RWPE2 (cell line): ENCODE measurements around the gene PDE4B.

Experiments
- ATAC-seq: fragments of 200-7000 bp; cut with Tn5 transposase; 3 replicates; pipeline ENCODE4 v1.9.1; 2021; ENCODE audit warnings: low read depth
- DNase-seq: peaks from one replicate; pipeline ENCODE4 v3.0.0-alpha.2; 2020; ENCODE audit warnings: low spot score
- H3K27ac ChIP-seq: fragments of 450-650 bp; 2 replicates; pipeline ENCODE4 v1.5.1; 2017; ENCODE audit warnings: mild to moderate bottlenecking; ENCODE audit not compliant: poor library complexity, severe bottlenecking
- H3K27me3 ChIP-seq: fragments of 250-450 bp; sonication (Bioruptor Pico); 2 replicates; pipeline ENCODE4 v1.5.1; 2021; ENCODE audit warnings: mild to moderate bottlenecking, moderate library complexity; ENCODE audit not compliant: insufficient read depth, poor library complexity, severe bottlenecking
- H3K36me3 ChIP-seq: fragments of 250-450 bp; sonication (Bioruptor Pico); 2 replicates; pipeline ENCODE4 v1.5.1; 2020; ENCODE audit warnings: low read depth, mild to moderate bottlenecking, moderate library complexity
- H3K4me1 ChIP-seq: fragments of 250-450 bp; sonication (Bioruptor Pico); 2 replicates; pipeline ENCODE4 v1.5.1; 2021; ENCODE audit warnings: mild to moderate bottlenecking, moderate library complexity; ENCODE audit not compliant: insufficient read depth, poor library complexity, severe bottlenecking
- H3K4me3 ChIP-seq: fragments of 250-450 bp; sonication (Bioruptor Pico); 2 replicates; pipeline ENCODE4 v1.5.1; 2021; ENCODE audit warnings: mild to moderate bottlenecking, moderate library complexity; ENCODE audit not compliant: severe bottlenecking
- H3K9me3 ChIP-seq: fragments of 250-450 bp; sonication (Bioruptor Pico); 2 replicates; pipeline ENCODE4 v1.5.1; 2021; ENCODE audit warnings: mild to moderate bottlenecking, moderate library complexity; ENCODE audit not compliant: severe bottlenecking
- TF ChIP-seq, protein P1 (sequence below): fragments of 450-650 bp; IDR thresholded peaks from one replicate; pipeline ENCODE4 v1.5.1; 2017; ENCODE audit warnings: mild to moderate bottlenecking, moderate library complexity; ENCODE audit not compliant: poor library complexity, severe bottlenecking

The PDE4B gene

DNA sequence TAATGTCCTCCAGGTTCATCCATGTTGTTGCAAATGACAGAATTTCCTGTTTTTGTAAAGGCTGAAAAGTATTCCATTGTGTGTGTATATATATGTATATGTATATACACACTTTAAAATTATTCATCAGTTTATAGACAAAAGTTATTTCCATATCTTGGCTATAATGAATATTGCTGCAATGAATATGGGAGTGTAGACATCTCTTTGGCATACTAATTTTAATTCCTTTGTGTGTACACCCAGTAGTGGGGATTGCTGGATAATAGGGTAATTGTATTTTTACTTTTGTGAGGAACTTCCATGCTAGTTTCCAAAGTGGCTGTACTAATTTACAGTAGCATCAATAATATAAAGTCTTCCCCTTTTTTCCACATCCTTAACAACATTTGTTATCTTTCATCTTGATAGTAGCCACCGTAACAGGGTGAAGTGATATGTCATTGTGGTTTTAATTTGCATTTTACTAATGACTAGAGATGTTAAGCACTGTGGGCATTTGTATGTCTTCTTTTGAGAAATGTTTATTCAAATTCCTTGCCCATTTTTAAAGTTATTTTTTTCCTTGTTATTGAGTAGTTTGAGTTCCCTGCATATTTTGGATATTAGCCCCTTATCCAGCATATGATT, 243.0 kb downstream of the PDE4B start:
- no peak overlapping the region for H3K4me3 ChIP-seq
- H3K9me3 ChIP-seq = no peaks in the 10 kb centered on the region
- ATAC-seq = no peak
- H3K4me1 ChIP-seq = no peaks in the 10 kb centered on the region
- H3K27ac ChIP-seq = no peak overlapping the region
- DNase-seq = no peak
- H3K36me3 ChIP-seq = no peaks in the 10 kb centered on the region
- TF ChIP-seq, protein P1, sequence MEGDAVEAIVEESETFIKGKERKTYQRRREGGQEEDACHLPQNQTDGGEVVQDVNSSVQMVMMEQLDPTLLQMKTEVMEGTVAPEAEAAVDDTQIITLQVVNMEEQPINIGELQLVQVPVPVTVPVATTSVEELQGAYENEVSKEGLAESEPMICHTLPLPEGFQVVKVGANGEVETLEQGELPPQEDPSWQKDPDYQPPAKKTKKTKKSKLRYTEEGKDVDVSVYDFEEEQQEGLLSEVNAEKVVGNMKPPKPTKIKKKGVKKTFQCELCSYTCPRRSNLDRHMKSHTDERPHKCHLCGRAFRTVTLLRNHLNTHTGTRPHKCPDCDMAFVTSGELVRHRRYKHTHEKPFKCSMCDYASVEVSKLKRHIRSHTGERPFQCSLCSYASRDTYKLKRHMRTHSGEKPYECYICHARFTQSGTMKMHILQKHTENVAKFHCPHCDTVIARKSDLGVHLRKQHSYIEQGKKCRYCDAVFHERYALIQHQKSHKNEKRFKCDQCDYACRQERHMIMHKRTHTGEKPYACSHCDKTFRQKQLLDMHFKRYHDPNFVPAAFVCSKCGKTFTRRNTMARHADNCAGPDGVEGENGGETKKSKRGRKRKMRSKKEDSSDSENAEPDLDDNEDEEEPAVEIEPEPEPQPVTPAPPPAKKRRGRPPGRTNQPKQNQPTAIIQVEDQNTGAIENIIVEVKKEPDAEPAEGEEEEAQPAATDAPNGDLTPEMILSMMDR = no peak
- H3K27me3 ChIP-seq = no peaks in the 10 kb centered on the region

DNA sequence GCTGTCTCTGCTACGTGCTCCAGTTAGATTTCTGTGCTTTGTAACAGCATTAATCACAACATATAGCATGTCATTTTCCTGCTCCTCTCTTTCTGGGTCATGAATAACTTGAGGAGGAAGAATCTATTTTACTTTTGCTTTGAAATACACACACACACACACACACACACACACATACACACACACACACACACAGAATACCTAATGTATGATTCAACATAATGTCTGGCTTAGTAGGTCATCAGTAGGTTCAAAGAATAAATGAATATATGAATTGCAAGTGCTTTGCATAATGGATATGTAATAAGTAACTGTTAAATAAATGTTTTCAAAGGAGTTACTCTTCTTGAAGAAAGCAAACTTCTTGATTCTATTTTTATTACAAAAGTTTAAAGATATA, 249.0 kb downstream of the PDE4B start:
- no peak for ATAC-seq
- Histone ChIP-seq H3K4me1 (no peaks in the 10 kb centered on the region), H3K9me3 (no peaks in the 10 kb centered on the region), H3K27me3 (peaks cover 4% of the 10 kb centered on the region), H3K27ac (no peak overlapping the region), H3K4me3 (no peak overlapping the region), H3K36me3 (no peaks in the 10 kb centered on the region)
- DNase-seq = no peak
- TF ChIP-seq, protein P1 = no peak

DNA sequence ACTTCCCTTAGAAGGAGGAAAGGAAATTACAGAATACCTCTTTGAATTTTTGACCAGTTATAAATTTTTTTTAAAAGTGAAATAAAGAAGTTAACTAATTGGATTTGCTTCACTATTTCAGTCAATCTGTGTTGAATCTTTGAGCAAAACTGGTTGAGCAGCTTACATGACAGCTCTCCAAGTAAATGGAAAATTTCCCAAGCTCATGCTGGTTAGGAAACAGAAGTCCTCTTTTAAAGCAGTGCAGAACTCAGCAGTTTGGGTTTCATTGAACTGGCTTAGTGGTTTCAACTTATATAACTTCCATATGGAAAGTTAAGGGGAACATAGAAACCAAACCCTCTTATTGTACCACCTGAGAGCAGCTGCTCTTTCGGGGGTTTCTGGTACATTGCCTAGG, 250.5 kb downstream of the PDE4B start:
- no peak for ATAC-seq
- Histone ChIP-seq H3K27me3 (peaks cover 4% of the 10 kb centered on the region), H3K4me3 (no peak overlapping the region), H3K27ac (no peak overlapping the region), H3K4me1 (no peaks in the 10 kb centered on the region), H3K36me3 (no peaks in the 10 kb centered on the region), H3K9me3 (no peaks in the 10 kb centered on the region)
- no peak for DNase-seq
- TF ChIP-seq, protein P1 = no peak

DNA sequence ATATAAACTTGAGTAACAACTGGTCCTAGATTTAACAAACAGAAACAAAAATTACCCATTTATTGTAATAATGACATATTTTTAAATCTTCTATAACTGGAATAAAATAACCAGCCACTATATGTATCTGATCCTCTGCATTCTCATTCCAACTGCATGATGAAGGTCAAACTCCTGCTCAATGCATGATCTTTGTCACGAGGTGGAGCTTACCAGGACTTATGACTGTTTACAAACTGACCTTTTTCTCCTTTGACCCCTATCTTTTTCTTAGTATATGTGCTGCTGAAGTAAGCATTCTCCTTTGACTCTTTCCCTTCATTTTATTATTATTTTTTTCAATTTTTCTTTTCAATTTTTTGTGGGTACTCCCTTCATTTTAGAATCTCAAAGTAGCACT, 252.2 kb downstream of the PDE4B start:
- Histone ChIP-seq H3K4me1 (no peaks in the 10 kb centered on the region), H3K36me3 (no peaks in the 10 kb centered on the region), H3K4me3 (no peak overlapping the region), H3K27ac (no peak overlapping the region), H3K27me3 (peaks cover 4% of the 10 kb centered on the region), H3K9me3 (no peaks in the 10 kb centered on the region)
- ATAC-seq (no peak), DNase-seq (no peak)
- TF ChIP-seq, protein P1 = no peak

DNA sequence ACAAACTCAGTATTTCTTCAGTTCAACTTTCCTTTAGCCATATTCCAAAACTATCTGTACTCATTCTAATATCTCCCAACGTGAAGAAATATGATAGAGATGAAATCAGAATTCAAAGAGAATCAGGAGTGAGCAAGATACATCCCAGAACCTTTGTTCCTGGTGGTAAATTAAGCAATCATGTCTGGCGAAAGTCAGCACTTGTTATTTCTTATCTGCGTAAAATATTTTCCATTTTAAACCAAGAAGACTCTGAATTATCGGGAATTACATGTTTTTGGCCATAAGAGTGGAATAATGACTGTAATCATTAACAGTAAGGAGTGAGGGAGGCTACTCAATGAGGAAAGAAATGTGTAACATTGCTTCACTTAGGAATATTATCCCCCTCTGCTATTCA, 253.7 kb downstream of the PDE4B start:
- ATAC-seq = no peak
- Histone ChIP-seq H3K36me3 (no peaks in the 10 kb centered on the region), H3K27ac (no peak overlapping the region), H3K4me1 (no peaks in the 10 kb centered on the region), H3K27me3 (peaks cover 10% of the 10 kb centered on the region), H3K9me3 (no peaks in the 10 kb centered on the region), H3K4me3 (no peak overlapping the region)
- TF ChIP-seq, protein P1 = no peak
- no peak for DNase-seq
